ENCODE results near the gene TRAF2.

- TF ChIP-seq USF2 (IDR thresholded peaks at IDR 0.05; ENCODE audit: low read depth, low read length) (no peak), MAFK (IDR thresholded peaks at IDR 0.05; ENCODE audit: low read depth, low read length) (no peak), SMC3 (IDR thresholded peaks at IDR 0.05; ENCODE audit: low read depth, low read length) (no peak)
Observed at GRCh38 chr9:136955202-136955942, 69.1 kb downstream of the TRAF2 start.
